Measurements from ENCODE around the gene MEPE.

MEPE gene

DNA sequence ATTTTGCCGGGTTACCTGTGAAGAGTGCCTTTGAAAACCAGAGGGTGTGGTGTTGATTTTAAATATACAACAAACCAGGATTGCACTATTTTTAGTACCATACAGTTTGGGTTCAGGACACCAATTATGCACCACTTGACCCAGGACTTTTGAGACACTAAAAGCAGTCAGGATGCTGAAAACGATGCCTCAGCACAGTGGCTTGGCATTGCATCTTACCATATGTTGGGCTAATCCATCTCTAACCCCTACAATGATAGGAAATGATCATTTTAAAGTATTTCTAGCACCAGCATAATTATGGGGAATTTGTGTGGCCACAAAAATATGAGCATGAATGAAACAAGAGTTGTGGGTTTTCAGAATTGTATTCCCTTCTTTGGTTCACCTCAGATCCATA, 29.3 kb upstream of the MEPE start:
- Histone ChIP-seq H3K4me3 (ENCODE audit: low read depth, low read length) (no peak overlapping the region), H3K36me3 (no peaks in the 10 kb centered on the region), H3K27me3 (0 out of 2 replicates have a peak, but pooled peaks cover 2% of the 10 kb centered on the region), H3K4me1 (no peaks in the 10 kb centered on the region), H3K9me3 (no peaks in the 10 kb centered on the region)
- TF ChIP-seq, protein P1, sequence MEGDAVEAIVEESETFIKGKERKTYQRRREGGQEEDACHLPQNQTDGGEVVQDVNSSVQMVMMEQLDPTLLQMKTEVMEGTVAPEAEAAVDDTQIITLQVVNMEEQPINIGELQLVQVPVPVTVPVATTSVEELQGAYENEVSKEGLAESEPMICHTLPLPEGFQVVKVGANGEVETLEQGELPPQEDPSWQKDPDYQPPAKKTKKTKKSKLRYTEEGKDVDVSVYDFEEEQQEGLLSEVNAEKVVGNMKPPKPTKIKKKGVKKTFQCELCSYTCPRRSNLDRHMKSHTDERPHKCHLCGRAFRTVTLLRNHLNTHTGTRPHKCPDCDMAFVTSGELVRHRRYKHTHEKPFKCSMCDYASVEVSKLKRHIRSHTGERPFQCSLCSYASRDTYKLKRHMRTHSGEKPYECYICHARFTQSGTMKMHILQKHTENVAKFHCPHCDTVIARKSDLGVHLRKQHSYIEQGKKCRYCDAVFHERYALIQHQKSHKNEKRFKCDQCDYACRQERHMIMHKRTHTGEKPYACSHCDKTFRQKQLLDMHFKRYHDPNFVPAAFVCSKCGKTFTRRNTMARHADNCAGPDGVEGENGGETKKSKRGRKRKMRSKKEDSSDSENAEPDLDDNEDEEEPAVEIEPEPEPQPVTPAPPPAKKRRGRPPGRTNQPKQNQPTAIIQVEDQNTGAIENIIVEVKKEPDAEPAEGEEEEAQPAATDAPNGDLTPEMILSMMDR (IDR thresholded peaks at IDR 0.05; ENCODE audit: low read depth, low read length): no peak
- no peak for DNase-seq

- Histone ChIP-seq H3K36me3 (no peaks in the 10 kb centered on the region), H3K4me1 (no peaks in the 10 kb centered on the region), H3K9me3 (no peaks in the 10 kb centered on the region), H3K27me3 (0 out of 2 replicates have a peak, but pooled peaks cover 2% of the 10 kb centered on the region), H3K4me3 (ENCODE audit: low read depth, low read length) (no peak overlapping the region)
- TF ChIP-seq, protein P1 (IDR thresholded peaks at IDR 0.05; ENCODE audit: low read depth, low read length): no peak
- DNase-seq: no peak
Observed at GRCh38 chr4:87804871-87805270, 27.9 kb upstream of the MEPE start.

DNA sequence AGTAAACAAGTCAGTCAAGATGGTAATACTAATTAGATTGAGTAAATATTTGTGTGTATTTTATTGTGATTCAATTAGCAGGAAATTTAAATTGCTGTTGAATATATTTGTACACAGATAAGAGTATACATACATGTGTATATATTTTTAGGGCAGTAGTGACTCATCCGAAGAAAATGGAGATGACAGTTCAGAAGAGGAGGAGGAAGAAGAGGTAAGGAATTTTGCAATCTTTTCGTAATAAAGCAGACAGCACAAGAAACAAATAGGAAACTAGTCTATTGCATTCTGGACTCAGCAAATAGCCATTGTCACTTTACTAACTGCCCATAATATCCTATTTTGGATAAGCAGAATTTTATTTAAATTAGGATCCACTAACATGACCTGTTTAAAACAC, 26.8 kb upstream of the MEPE start:
- H3K27me3 ChIP-seq: peaks cover 4% of the 10 kb centered on the region; the same call in 1 of the 2 replicates
- no peaks in the 10 kb centered on the region for H3K4me1 ChIP-seq
- TF ChIP-seq, protein P1 (IDR thresholded peaks at IDR 0.05; ENCODE audit: low read depth, low read length): no peak
- no peaks in the 10 kb centered on the region for H3K36me3 ChIP-seq
- H3K9me3 ChIP-seq: no peaks in the 10 kb centered on the region
- H3K4me3 ChIP-seq (ENCODE audit: low read depth, low read length): no peak overlapping the region
- DNase-seq: no peak

DNA sequence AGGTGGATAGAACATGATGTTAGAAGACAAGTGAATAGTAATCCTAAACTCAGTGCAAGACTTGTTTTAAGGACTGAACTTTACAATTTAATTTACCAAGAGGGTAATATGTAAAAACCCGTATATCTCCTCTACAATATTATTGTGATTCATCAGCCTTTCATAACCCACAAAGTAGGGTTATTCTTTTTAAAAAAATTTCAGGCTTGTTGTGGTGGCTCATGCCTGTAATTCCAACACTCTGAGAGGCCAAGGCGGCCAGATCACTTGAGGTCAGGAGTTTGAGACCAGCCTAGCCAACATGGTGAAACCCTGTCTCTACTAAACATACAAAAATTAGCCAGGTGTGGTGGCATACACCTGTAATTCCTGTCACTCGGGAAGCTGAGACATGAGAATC, 26.2 kb upstream of the MEPE start:
- Histone ChIP-seq H3K9me3 (no peaks in the 10 kb centered on the region), H3K27me3 (peaks cover 6% of the 10 kb centered on the region; the same call in 1 of the 2 replicates), H3K4me3 (ENCODE audit: low read depth, low read length) (no peak overlapping the region), H3K36me3 (no peaks in the 10 kb centered on the region), H3K4me1 (no peaks in the 10 kb centered on the region)
- DNase-seq: no peak
- TF ChIP-seq, protein P1 (IDR thresholded peaks at IDR 0.05; ENCODE audit: low read depth, low read length): no peak

GRCh38 chr4:87807402-87807801, 25.4 kb upstream of the MEPE start:
- Histone ChIP-seq H3K27me3 (peaks cover 6% of the 10 kb centered on the region; the same call in 1 of the 2 replicates), H3K4me3 (ENCODE audit: low read depth, low read length) (no peak overlapping the region), H3K36me3 (no peaks in the 10 kb centered on the region), H3K4me1 (no peaks in the 10 kb centered on the region), H3K9me3 (no peaks in the 10 kb centered on the region)
- no peak for DNase-seq
- TF ChIP-seq, protein P1 (IDR thresholded peaks at IDR 0.05; ENCODE audit: low read depth, low read length): no peak

DNA sequence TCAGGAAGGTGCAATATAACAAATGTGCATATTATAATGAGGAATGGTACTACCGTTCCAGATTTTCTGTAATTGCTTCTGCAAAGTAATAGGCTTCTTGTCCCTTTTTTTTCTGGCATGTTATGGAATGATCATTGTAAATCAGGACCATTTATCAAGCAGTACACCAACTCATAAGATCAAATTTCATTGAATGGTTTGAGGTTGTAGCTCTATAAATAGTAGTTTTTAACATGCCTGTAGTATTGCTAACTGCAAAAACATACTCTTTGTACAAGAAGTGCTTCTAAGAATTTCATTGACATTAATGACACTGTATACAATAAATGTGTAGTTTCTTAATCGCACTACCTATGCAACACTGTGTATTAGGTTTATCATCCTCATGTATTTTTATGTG, 20.8 kb upstream of the MEPE start:
- TF ChIP-seq, protein P1 (IDR thresholded peaks at IDR 0.05; ENCODE audit: low read depth, low read length): no peak
- Histone ChIP-seq H3K36me3 (no peaks in the 10 kb centered on the region), H3K9me3 (no peaks in the 10 kb centered on the region), H3K4me1 (no peaks in the 10 kb centered on the region), H3K27me3 (peaks cover 6% of the 10 kb centered on the region; the same call in 1 of the 2 replicates), H3K4me3 (ENCODE audit: low read depth, low read length) (no peak overlapping the region)
- no peak for DNase-seq

Data from BE2C (cell line).